Keratinocyte (primary cell): ENCODE data around the gene RIC8A. TPM values are rescaled to one million over a fixed set of nuclear protein-coding genes. Genes with fewer than 3 reads are reported as not detected.

Source experiments
- DNase-seq: peaks from one replicate; pipeline ENCODE4 v3.0.0-alpha.2; 2011; ENCODE audit warnings: low read depth, missing footprints, low spot score
- FAIRE-seq: peaks from 2 replicates; lab custom pipeline; 2011; peaks lifted over from hg19 to GRCh38; lab: Jason Lieb, UNC
- H2AFZ ChIP-seq: 2 replicates; pipeline ENCODE4 v1.6.0; 2012; ENCODE audit warnings: low read length, control low read depth, inconsistent platforms; ENCODE audit not compliant: control insufficient read depth
- H3K27ac ChIP-seq: 2 replicates; pipeline ENCODE4 v1.5.1; 2011; ENCODE audit warnings: low read length; ENCODE audit not compliant: control insufficient read depth, insufficient read depth
- H3K27me3 ChIP-seq: 3 replicates; pipeline ENCODE4 v1.6.0; 2011; ENCODE audit warnings: low read length; ENCODE audit not compliant: control insufficient read depth, insufficient read depth; ENCODE audit errors: extremely low read depth
- H3K36me3 ChIP-seq, 2 experiments: 2 replicates in 1 of 2; 3 replicates in 1 of 2; pipeline ENCODE4 v1.5.1; 2011; ENCODE audit warnings: low read length in 2 of 2, mild to moderate bottlenecking in 1 of 2; ENCODE audit not compliant: control insufficient read depth in 2 of 2, insufficient read depth in 2 of 2; ENCODE audit errors: extremely low read depth in 1 of 2
- H3K4me1 ChIP-seq: 3 replicates; pipeline ENCODE4 v1.5.1; 2011; ENCODE audit warnings: low read length; ENCODE audit not compliant: control insufficient read depth, insufficient read depth; ENCODE audit errors: extremely low read depth
- H3K4me2 ChIP-seq: 3 replicates; pipeline ENCODE4 v1.6.0; 2011; ENCODE audit warnings: low read depth, low read length; ENCODE audit not compliant: control insufficient read depth, insufficient read depth; ENCODE audit errors: extremely low read depth
- H3K4me3 ChIP-seq, 3 experiments: fragments of 200-600 bp in 1 of 3; sonication (generic) in 1 of 3; 2 replicates in 2 of 3; 3 replicates in 1 of 3; pipeline ENCODE4 v1.5.1; 2011 to 2016; ENCODE audit warnings: low read length in 3 of 3, mild to moderate bottlenecking in 3 of 3, control low read depth in 2 of 3, inconsistent platforms in 1 of 3, low read depth in 1 of 3, mixed read lengths in 1 of 3, mixed run types in 1 of 3, moderate library complexity in 1 of 3; ENCODE audit not compliant: control insufficient read depth in 2 of 3, insufficient read depth in 2 of 3; ENCODE audit errors: extremely low read depth in 1 of 3
- H3K79me2 ChIP-seq: 2 replicates; pipeline ENCODE4 v1.6.0; 2012; ENCODE audit warnings: low read length; ENCODE audit not compliant: control insufficient read depth, insufficient read depth
- H3K9ac ChIP-seq: 3 replicates; pipeline ENCODE4 v1.6.0; 2011; ENCODE audit warnings: low read length; ENCODE audit not compliant: control insufficient read depth, insufficient read depth; ENCODE audit errors: extremely low read depth
- H3K9me1 ChIP-seq: 3 replicates; pipeline ENCODE4 v1.6.0; 2011; ENCODE audit warnings: low read length; ENCODE audit not compliant: control insufficient read depth, insufficient read depth; ENCODE audit errors: extremely low read depth
- H3K9me3 ChIP-seq: 2 replicates; pipeline ENCODE4 v1.5.1; 2012; ENCODE audit warnings: low read depth, low read length; ENCODE audit not compliant: control insufficient read depth
- H4K20me1 ChIP-seq: 3 replicates; pipeline ENCODE4 v1.6.0; 2011; ENCODE audit warnings: low read length; ENCODE audit not compliant: control insufficient read depth, insufficient read depth; ENCODE audit errors: extremely low read depth
- EZH2 ChIP-seq: IDR thresholded peaks from one replicate; pipeline ENCODE4 v1.6.1; 2012; ENCODE audit warnings: inconsistent platforms, mild to moderate bottlenecking, low read length, moderate library complexity
- dilution Hi-C: fragments of 300-500 bp; cut with MboI; formaldehyde crosslinking; loops from one replicate; pipeline ENCODE4 v1.7.0; 2020; ENCODE audit warnings: low sequenced_read_pairs; ENCODE audit not compliant: extremely low pct_ligation_motif_present
- polyA plus RNA-seq, 5 experiments: library from polyadenylated mRNA; depleted of rRNA in 3 of 5; stranded (reverse) in 3 of 5; stranded (forward) in 1 of 5; unstranded in 1 of 5; fragments of >200 nt; gene quantifications; 1 replicate in 1 of 5; 2 replicates in 3 of 5; 3 replicates in 1 of 5; pipeline versions ENCODE4 v1.2.1 to v1.2.3, GENCODE V29; 2011 to 2012; ENCODE audit warnings: missing spikeins in 2 of 5, low read depth in 1 of 5, low replicate concordance in 1 of 5
- TF ChIP-seq, protein P1 (sequence below), 3 experiments: IDR thresholded peaks in 1 of 3; conservative IDR thresholded peaks in 1 of 3; optimal IDR thresholded peaks in 1 of 3; 2 replicates in 2 of 3; 3 replicates in 1 of 3; pipeline versions ENCODE3 to v1.5.1; 2011; ENCODE audit warnings: low read length in 3 of 3, mild to moderate bottlenecking in 3 of 3, moderate library complexity in 2 of 3, control low read depth in 1 of 3, inconsistent platforms in 1 of 3; ENCODE audit not compliant: insufficient read depth in 2 of 3; ENCODE audit errors: extremely low read depth in 1 of 3

RIC8A gene
- polyA plus RNA-seq, 1 donor (not counting 4 experiments of a cell fraction or from before 2014, with no cell fraction given), result 120 TPM

DNA sequence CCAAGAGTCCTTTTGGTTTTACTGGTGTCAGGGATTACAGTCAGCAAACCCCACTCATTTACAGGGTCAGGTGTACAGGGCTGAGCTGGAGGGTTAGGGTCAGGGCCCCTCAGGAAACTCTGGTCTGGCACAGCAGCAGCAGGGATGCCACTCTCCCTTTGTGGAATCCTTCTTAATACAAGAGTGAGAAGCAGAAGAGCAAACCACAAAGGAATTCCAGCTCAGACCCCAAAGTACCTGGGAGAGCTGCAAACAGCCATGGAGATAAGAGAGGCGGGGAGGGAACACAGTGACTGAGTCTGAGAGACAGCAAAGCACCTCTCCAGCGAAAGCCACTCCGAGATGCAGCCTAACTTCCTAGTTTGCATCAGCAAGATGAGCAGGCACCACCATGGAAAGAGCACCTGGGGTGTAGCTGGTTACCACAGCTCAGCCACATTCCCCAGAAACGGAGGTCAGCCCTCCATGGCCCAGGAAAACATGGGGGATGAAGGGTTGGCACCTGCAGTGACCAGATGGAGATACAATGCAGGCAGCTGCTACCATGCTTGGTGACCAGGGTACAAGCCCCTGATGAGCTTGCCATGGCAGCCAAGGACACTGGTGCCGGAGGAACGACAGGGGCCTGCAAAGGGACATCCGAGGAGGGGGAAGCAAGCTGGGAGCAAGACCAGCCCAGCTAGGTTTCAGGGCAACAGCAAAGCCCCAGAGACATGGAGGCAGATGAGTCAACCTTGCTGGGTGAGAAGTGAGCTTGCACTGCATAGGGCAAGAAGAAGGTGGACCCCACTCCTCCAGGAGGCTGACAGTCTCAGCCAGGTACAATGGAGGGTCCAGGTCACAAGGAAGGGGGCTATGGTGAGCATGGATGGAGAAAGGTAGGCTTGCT is 4.2 kb upstream of the RIC8A start:
- dilution Hi-C loops, result no loop called here
- Histone ChIP-seq H3K9me3 (no peaks in the 10 kb centered on the region), H3K9me1 (peaks cover 2% of the 10 kb centered on the region), H3K36me3 (peaks cover 27% of the 10 kb centered on the region in 2 experiments), H3K4me3 (no peak overlapping the region), H3K27me3 (no peaks in the 10 kb centered on the region), H3K27ac (no peak overlapping the region), H3K4me2 (no peak overlapping the region), H4K20me1 (peaks cover 8% of the 10 kb centered on the region), H3K79me2 (peaks cover 41% of the 10 kb centered on the region), H3K4me1 (peaks cover 8% of the 10 kb centered on the region), H2AFZ (no peak overlapping the region), H3K9ac (no peak overlapping the region)
- FAIRE-seq (no peak), DNase-seq (no peak)
- TF ChIP-seq EZH2, result no peak
- TF ChIP-seq, protein P1, sequence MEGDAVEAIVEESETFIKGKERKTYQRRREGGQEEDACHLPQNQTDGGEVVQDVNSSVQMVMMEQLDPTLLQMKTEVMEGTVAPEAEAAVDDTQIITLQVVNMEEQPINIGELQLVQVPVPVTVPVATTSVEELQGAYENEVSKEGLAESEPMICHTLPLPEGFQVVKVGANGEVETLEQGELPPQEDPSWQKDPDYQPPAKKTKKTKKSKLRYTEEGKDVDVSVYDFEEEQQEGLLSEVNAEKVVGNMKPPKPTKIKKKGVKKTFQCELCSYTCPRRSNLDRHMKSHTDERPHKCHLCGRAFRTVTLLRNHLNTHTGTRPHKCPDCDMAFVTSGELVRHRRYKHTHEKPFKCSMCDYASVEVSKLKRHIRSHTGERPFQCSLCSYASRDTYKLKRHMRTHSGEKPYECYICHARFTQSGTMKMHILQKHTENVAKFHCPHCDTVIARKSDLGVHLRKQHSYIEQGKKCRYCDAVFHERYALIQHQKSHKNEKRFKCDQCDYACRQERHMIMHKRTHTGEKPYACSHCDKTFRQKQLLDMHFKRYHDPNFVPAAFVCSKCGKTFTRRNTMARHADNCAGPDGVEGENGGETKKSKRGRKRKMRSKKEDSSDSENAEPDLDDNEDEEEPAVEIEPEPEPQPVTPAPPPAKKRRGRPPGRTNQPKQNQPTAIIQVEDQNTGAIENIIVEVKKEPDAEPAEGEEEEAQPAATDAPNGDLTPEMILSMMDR (optimal IDR thresholded peaks at IDR 0.05 in 1 of 3, IDR thresholded peaks at IDR 0.05 in 1 of 3, conservative IDR thresholded peaks at IDR 0.05 in 1 of 3; ENCODE audit: extremely low read depth in 1 of 3, insufficient read depth in 2 of 3, low read length in 3 of 3), result no peak

DNA sequence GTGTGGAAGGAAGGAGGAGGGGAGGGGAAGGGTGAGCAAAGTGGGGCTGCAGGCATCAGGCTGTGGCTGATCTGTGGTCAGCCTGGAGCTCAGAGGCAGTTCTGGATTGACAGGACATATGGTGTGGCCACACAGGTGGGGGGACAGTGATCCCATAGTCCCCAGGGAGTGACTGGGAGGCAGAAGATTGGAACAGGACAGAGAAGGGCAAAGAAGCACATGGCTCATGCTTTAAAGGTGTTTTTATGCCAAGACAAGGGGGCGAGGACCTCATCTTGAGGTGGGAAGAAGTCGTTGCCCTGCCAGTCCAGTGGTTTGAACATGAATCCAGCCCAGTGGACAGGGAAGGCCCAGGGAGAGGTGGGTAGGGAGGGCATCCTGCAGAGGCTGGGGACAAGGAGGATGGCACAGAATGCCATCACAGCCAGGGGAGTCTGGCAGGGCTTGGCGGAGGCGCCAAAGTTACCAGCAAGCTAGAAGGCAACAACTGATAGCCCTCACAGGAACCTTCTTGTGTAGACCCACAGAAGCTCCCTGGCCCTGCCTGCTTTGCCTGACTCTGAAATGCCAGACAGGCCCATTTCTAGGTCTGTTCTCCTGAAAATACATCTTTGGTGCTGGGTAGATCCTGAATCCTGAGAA is 3.4 kb upstream of the RIC8A start:
- no peaks in the 10 kb centered on the region for H3K27me3 ChIP-seq
- no peaks in the 10 kb centered on the region for H3K9me3 ChIP-seq
- FAIRE-seq, result no peak
- peaks cover 27% of the 10 kb centered on the region in 2 experiments for H3K36me3 ChIP-seq
- TF ChIP-seq, protein P1 (optimal IDR thresholded peaks at IDR 0.05 in 1 of 3, IDR thresholded peaks at IDR 0.05 in 1 of 3, conservative IDR thresholded peaks at IDR 0.05 in 1 of 3; ENCODE audit: extremely low read depth in 1 of 3, insufficient read depth in 2 of 3, low read length in 3 of 3), result no peak
- TF ChIP-seq EZH2, result no peak
- peaks cover 8% of the 10 kb centered on the region for H4K20me1 ChIP-seq
- no peak overlapping the region for H3K9ac ChIP-seq
- H2AFZ ChIP-seq, result no peak overlapping the region
- H3K4me3 ChIP-seq, result no peak overlapping the region
- H3K9me1 ChIP-seq, result peaks cover 2% of the 10 kb centered on the region
- H3K4me2 ChIP-seq, result no peak overlapping the region
- H3K27ac ChIP-seq, result no peak overlapping the region
- no peak for DNase-seq
- peaks cover 8% of the 10 kb centered on the region for H3K4me1 ChIP-seq
- dilution Hi-C loops, result no loop called here
- peaks cover 44% of the 10 kb centered on the region for H3K79me2 ChIP-seq
